OCI-M2 (cell line): ENCODE measurements around the gene CDC42BPB.

Experiments
- DNase-seq: peaks from one replicate; lab custom pipeline; 2025; ENCODE audit not compliant: unreplicated experiment; lab: John Stamatoyannopoulos, UW

The CDC42BPB gene

DNA sequence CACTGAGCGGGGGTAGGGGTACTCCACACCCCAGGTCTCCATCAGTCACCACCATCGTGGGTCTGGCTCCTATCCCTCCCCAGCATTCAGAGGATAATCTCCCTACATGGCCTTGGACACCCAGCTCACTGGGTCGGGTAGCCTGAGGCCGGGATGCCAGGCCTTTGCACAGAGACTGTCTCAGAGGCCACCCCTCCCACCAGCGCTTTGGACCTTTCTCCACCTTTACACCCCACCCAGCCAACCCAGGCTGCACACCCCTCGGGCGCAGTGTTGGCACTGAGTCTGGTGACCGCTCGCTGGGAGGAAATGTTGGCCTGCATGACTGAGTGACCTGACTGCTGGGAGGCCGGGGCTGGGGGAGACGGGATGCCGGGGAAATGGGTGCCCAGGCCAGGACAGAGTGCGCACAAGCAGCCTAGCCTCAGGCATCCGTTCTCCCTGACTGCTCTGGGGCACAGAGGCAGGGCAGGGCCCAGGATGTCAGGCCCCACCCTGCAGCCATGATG is 16.1 kb upstream of the CDC42BPB start:
- no peak for DNase-seq

DNA sequence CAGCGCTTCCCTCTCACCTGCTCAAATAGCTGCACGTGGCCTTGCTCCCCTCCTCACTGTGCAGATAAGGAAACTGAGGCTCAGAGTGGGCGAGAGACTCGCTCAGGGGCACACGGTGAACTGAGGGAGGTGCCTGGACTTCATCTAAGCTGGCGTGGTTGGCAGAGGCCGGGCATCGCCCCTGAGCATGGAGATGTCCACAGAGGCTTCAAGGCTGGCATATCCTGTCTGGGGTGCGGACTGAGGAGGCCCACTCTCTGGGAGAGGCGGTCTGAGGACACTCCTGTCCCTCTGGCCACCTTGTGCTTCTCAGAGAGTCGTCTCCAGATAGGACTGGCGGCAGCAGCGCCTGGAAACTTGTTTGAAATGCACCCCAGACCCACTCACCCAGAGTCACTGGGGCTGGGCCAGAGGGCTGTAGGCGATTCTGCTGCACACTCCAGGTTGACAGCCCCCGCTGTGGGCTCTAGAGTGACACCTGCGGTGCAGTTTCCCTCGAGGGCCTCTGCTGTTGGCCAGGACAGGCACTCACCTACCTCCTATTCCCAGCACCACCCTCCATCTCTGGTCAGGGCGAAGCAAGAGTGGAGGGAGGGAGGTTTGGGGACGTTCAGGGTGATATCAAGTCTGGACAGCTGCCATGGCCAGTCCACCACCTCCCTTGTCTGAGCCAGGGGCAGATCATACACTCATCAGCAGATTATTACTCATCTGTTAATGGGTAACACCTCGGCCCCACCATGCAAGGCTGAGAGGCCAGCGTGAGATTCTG is 15.4 kb upstream of the CDC42BPB start:
- no peak for DNase-seq

DNA sequence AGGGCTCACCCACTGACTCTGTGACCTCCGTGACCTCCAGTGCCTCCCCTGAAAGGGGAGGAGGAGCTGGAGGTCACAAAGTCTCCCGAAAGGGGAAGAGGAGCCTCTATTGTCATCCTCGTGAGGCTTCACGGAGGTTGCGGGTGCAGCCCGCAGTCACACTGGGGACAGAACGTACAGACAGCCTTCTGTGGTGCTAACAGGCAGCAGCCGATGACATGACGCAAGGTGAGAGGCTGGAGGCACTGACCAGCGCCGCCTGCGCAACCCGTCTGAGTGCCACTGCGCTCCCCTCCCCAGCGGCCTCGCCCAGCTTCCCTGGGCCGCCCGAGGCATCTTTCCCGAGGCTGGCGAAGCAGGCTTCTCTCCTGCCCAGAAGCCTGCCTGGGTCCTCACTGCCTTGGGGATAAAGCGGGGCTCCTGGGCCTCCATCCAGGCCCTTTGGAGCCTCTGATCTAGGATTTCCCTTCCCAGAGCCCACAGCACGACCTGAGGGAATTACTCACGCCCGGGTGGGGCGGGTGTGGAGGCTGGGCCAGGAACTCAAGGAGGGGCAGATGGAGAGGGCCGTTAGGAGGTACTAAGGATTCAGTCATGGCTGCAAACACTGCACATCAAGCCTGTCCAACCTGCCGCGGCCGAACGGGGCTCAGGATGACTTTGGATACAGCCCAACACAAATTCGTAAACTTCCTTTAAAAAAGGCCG is 14.3 kb upstream of the CDC42BPB start:
- DNase-seq: no peak

DNA sequence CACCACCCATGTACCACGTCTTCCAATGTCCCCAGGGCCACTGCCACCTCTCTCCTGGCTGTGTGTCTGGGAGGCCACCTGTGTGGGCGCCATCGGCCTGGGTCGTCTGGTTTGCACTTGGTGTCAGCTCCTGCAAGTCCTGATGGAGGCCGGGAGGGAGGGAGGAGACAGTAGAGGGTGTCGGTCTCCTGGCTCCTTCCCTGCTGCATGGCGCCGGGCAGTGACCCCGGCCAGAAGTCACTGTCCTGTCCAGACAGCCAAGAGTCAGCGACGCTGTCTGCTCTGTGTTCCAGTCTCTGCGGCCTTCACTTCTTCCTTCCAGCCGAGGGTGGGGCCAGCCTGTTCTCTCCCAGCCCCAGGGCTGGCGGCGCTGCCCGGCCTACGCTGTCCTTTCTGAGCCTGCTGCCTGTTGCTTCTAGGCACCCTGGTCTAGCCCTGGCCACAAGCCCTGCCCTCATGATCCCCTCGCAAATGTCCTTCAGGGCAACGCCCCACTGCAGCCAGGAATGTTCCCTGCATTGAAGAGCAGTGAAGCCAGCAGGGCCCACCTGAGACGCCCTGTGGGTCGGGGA is 13.7 kb upstream of the CDC42BPB start:
- no peak for DNase-seq

DNA sequence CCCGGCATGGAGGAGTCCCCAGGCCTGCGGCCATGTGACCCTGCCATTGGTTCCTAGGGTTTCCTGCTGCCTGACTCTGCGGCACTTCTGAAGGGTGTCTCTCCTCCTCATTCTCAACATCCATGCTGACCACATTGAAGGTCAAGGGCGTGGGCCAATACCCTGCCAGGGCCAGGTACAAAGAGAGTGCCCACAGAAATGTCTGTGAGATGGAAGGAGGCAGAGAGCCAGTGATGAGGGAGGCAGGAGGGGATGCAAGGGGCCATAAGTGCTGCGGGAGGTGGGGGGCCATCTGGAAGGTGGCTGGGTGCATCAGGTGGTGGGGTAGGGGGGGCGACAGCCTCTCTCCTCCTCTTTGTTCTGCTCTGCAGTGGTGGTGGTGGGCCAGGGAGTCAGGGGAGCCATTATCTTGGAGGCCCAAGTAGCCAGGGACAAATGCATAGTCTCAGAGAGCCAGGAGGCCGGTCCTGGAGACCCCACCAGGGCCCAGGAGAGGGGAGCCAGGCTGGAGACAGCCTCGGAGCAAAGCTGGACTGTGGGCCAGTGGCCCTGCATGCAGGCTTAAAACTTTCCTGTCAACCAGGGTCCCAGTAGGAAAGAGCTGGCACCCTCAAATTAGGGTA is 13.0 kb upstream of the CDC42BPB start:
- DNase-seq: no peak

DNA sequence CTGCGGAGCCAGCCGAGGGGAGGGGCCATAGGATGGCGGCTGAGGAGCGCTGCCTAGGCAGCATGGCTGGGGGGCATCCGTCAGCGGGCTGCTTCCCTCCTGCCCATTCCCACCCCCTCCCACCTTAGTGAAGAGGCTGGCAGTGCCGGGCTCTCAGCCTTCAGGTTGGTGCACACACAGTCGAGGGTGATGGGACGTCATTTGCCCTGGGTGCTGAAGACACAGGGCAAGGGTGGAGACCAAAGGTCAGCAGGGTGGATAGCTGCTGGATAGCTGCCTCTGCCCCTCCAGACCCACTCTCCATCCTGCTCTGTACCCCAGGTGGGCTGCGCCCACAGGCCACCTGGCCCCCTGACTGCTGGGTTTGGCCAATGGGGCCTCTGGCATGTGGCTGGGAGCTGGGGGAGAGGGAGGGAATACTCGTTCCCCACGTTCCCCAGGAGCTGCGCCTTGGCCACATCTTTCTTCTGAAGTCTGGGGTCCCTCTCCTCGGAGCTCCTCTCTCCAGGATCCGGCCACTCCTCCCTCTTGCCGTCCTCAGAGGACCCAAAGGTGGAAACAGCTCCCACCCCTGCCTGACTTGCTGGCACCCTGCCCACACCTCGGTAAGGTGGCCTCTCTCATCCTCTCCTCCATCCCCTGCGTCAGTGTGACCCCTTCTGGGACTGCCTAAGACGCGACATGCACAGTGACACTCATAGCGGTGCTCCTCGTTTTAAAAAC is 11.2 kb upstream of the CDC42BPB start:
- DNase-seq: no peak

DNA sequence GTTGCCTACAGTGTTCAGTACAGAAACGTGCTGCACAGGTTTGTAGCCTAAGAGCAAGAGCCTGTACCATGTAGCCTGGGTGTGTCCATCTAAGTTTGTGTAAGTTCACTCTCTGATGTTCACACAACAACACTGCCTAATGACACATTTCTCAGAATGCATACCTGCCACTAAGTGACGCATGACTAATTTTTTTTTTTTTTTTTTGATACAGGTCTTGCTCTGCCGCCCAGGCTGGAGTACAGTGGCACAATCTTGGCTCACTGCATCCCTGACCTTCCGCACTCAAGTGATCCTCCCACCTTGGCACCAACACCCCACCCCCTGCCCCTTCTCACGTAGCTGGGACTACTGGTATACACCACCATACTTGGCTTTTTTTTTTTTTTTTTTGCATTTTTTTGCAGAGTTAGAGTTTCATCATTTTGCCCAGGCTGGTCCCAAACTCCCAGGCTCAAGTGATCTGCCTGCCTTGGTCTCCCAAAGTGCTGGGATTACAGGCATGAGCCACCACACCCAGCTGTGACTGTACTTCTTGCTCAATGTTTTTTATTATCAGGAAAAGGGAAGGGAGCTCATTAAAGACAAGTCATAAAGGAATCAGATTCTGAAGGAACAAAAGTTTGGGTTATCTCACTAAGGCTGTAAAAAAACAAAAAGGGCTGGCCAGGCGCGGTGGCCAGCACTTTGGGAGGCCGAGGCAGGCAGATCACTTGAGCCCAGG is 10.0 kb upstream of the CDC42BPB start:
- no peak for DNase-seq

DNA sequence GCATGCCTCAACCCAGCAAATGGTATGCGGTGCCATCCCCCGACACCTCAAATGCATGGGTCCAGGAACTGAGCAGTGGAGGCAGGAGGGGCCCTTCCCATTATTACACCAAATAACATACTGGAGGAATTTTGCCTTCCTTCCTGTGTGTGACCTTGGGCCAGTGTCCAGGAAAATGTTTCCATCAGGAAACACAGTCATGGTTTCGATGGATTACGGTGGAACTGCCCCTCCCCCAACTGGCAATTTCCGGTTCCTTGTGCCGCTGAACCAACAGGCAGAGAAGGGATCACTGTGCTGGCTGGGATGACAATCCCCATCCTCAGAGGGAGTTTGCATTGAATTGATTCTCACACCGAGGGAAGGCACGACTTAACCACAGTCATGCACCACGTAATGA is 9.1 kb upstream of the CDC42BPB start:
- no peak for DNase-seq

DNA sequence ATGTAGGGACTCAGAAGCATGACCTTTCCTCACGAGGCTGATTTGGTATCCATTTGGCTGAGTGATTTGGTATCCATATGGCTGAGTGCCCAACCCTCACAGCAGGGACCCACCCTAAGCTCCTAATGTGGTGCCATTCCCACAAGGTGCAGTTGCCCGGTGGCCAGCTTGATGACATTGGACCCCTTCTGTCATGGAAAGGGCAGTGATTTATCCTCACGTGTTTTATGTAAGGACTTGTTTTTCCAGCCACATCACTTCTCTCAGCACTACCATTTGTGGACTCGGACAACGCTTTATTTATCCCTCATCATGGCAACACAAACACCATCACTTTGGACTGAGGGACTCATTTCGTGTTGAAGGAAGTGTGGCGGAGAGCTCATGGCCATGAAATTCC is 8.5 kb upstream of the CDC42BPB start:
- DNase-seq: no peak

DNA sequence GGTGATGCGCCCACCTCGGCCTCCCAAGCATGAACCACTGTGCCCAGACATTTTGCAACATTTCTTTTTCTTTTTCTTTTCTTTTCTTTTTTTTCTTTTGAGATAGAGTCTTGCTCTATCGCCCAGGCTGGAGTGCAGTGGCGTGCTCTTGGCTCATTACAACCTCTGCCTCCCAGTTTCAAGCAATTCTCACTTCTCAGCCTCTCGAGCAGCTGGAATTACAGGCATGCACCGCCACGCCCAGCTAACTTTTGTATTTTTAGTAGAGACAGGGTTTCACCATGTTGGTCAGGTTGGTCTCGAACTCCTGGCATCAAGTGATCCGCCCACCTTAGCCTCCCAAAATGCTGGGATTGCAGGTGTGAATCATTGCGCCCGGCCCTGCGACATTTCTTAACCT is 7.6 kb upstream of the CDC42BPB start:
- DNase-seq: no peak

DNA sequence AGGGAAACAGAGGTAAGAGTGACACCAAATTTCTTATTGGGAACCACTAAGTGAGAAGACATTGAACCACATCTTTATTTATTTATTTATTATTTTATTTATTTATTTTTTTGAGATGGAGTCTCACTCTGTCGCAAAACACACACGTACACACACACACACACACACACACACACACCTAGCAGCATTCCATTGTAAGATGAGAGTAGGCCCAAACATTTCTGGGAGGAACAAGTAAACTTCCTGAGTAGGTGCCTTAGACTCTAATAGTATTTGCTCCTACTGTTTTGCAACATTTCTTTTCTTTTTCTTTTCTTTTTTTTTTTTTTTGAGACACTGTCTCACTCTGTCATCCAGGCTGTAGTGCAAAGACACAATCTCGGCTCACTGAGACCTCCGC is 7.1 kb upstream of the CDC42BPB start:
- no peak for DNase-seq

DNA sequence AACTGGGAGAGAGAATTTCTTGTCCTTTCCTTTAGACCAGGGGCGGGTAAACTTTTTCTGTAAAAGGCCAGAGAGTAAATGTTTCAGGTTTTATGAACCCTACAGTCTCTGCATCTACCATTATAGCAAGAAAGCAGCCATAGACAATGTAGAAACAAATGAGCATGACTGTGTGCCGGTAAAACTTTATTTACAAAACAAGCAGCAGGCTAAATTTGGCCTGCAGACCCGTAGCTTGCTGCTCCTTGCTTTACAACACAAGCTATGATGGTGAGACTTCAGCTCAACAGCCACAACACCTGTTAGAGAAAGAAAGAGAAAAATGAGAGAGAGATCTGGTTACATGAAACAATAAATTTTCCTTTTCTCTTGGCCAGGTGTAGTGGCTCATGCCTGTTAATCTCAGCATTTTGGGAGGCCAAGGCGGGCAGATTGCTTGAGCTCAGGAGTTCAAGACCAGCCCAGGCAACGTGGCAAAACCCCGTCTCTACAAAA is 4.2 kb upstream of the CDC42BPB start:
- DNase-seq: no peak

DNA sequence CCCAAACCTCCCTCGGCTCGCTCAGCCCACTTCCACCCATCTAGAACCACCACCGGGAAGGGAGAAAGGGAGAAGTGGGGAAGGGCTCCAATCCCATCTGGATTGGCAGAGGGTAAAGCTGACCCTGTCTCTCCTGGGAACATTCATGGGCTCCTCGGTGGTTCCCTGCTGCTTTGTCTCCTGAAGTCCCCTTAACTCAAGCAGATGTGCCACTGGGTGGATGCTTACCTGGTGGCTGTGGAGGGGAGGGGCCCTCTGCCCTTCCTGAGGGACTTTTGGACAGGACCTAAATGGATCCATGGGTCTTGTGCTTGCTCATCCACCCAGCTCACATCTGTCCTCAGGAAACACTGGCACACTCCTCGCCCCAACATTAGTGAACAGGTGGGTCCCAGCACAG is 2.2 kb upstream of the CDC42BPB start:
- no peak for DNase-seq

DNA sequence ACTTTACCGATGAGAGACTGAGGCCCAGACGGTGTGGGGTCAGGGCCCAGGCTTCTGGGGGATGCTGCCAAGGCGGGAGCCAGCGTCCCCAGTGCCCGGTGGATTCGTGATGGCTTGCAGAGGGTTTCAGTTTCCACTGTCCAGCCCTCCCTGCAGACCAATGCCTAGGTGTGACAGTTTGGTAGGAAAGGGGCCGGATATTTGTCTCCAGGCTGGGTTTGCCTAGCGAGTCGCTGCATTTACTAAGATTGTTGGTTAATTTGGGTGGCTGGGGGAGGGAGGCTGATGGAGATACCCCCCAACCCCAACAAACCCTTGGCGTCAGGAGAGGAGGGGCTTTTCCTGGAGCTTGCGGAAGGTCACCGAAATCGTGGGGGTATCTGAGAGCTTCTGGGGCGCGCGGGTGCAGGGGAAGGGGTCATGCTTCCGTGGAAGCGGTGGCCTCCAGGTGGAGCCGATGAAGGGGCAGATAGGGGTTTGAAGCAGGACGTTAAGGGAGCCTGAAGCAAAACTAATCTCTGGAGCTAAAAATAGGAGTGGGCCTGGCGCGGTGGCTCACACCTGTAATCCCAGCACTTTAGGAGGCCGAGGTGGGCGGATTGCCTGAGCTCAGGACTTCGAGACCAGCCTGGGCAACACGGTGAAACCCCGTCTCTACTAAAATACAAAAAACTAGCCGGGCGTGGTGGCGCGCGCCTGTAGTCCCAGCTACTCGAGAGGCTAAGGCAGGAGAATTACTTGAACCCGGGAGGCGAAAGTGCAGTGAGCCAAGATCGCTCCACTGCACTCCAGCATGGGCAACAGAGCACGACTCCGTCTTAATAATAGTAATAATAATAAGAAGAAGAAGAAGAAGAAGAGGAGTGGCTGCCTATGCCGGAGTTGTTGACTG is 1.1 kb upstream of the CDC42BPB start:
- no peak for DNase-seq

DNA sequence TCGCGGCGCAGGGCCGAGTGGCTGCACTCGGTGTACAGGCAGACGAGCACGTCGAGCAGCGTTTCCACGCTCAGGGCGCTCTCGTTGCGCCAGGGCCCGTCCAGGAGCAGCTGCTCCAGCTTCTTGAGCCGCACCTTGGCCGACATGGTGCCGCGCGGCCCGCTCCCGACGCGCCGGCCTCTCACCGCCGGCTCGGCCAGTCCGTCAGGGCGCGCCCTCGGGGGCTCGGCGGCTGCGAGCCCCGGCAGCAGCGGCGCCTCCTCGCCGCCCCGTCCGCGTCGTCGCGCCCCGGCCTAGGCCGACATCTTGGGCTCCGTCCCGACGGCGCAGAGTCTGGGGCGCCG is 349 bp downstream of the CDC42BPB start:
- DNase-seq: no peak

DNA sequence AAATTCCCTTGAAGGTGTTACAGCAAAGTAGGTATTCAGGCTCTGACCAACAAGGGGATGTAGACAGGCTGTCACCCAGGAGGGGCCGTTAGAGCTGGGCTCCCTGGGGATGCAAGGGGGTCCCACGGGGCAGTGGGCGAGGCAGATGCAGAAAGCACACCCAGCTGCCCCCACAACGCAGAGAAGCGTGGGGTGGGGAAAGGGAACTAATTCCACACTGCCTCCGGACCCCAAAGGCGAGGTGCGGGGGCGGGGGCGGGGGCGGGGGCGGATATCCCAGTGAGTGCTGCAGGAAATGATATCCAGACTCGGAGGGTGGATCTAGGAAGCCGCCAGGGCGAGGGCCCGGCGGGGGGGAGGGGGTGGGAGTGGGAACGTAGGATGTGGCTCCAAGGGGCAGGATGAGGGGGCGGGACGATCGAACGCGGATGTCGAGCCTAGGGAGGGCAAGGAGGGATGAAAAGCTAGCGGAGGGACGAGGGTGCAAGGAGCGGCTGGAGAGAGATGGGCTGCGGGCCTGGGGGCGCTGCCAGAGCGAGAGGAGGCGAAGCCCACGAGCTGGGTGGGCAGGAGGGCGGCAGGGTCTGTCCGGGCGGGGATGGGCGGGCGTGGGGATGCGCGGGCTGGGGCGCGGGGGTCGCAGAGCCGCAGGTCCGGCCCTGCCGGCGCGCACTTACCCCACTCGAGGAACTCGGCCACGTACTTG is 874 bp downstream of the CDC42BPB start:
- peak; percentile 47 for DNase-seq

DNA sequence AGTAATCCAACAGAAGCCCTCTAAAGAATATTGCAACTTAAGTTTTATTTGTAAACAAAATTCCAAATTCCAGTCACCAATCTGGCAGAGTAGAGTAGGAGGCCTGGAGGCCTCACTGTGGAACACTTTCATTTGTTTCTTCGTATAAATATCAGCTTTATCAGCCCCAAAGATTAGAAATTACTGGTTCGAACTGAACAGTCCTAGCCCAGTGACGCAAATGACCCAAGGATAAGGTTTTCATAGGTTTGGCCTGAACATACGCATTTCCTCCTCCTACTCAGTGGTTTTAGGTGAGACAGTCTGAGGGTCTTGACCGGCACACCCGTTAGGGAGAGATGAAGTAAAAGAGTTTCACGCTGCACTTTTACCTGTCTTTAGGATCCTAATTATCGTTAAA is 1.7 kb downstream of the CDC42BPB start:
- DNase-seq: no peak

DNA sequence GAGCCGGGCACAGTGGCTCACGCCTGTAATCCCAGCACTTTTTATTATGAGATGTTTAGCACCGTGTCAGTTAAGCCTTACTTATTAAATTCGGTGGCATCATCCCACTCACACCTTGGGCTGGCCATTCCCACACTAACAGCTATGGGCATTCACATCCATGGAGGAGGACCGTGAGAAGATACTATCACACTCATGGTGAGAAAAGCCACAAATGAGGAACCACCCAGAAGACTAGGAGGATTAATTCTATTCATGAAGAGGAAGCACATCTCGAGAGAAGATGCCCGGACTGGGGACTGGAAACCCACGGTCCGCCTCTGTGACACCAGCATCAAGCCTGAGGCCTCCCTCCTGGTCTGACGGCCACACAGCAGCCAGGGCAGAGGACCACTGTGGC is 4.9 kb downstream of the CDC42BPB start:
- no peak for DNase-seq

DNA sequence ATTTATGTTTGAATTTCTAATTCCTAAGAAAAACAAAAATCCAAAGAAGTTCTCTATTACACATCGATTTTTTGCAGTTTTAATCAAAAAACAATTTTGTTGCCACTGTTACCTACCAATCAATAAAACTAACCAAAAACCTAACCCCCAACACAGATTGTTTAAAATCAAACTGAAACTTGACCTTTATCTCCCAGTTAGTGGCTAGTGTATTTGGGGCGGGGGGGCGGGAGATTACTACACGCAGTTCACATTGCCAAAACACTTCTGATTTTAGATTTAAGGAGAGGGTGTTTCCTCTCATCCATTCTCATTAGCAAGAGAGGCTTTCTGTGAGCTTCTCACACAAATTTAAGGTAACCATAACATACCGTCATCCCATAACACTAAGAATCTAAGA is 6.4 kb downstream of the CDC42BPB start:
- no peak for DNase-seq
